ENCODE measurements around the gene KCNQ1OT1.
A peak's percentile ranks its signal among the peaks of the same experiment; 100 is the strongest.

Gene KCNQ1OT1

DNA sequence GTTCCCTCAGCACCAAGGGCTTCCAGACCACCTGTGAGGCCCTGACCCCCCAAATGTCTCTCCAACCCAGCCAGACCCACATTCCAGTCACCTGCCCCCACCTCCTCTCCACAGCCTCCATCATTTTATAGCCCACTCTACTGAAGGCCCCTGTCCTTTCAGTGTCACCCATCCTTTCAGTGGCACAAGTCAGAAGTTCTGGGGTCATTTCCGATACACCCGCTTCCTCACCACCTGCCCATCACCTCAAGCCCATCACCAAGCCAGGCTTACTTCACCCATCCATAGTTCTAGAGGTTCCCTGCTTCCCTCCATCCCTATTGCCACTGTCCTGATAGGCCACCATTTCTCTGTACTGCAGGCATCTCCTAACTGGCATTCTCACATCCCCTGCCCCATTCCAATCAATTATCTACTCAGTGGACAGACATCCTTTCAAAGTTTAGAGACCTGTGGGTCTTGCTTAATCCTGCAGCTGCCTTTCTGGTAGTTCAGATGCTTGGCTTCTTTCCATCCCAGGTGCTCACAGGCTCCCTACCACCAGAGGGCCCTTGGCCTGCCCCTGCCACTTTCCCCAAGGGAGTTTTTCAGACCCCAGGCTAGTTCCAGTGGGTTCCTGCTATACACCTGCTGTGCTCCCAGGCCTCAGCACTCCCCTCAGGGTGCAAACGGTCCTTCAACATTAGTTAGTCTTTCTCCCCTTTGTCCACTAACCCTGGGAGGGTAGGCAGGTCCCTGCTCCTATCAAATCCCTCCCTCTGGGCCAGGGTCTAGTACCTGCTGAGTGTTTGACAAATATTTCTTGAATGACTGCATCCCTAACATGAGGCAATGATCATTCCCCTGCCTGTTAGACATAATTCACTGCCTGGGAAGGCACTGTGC is 7.6 kb downstream of the KCNQ1OT1 start:
- peaks cover 9 to 24% of the 10 kb centered on the region in 2 donors for H3K4me1 ChIP-seq (ENCODE audit: control insufficient read depth in 2 of 2, insufficient read depth in 1 of 2, low read depth in 1 of 2, low read length in 2 of 2)
- H3K18ac ChIP-seq (ENCODE audit: low read length): no peak overlapping the region
- no peaks in the 10 kb centered on the region for H3K79me1 ChIP-seq (ENCODE audit: low read depth, low read length)
- H3K36me3 ChIP-seq (replicated peaks in 1 of 2; ENCODE audit: control insufficient read depth in 2 of 2, insufficient read depth in 2 of 2, low read length in 2 of 2): peaks cover 0 to 8% of the 10 kb centered on the region in 2 donors
- H3K23ac ChIP-seq (ENCODE audit: low read depth, low read length, poor library complexity): no peak overlapping the region
- H3K14ac ChIP-seq (ENCODE audit: low read length): no peak overlapping the region
- no peak overlapping the region for H4K91ac ChIP-seq (ENCODE audit: low read depth, low read length, poor library complexity)
- H4K8ac ChIP-seq (ENCODE audit: low read depth, low read length): no peak overlapping the region
- H2AK5ac ChIP-seq (ENCODE audit: low read depth, low read length): peak overlapping the region; percentile 21
- peak overlapping the region; percentile 18 for H2BK12ac ChIP-seq (ENCODE audit: low read length)
- DNase-seq (ENCODE audit: low spot score): no peak
- no peak overlapping the region for H2AFZ ChIP-seq (ENCODE audit: low read length)
- H3K27ac ChIP-seq (replicated peaks; ENCODE audit: low read length): no peak overlapping the region
- no peak overlapping the region for H3K4ac ChIP-seq (ENCODE audit: low read length)
- no peaks in the 10 kb centered on the region for H3K9me3 ChIP-seq (replicated peaks in 1 of 2; ENCODE audit: control insufficient read depth in 2 of 2, insufficient read depth in 1 of 2, low read depth in 1 of 2, low read length in 2 of 2)
- no peak overlapping the region for H2BK5ac ChIP-seq (ENCODE audit: low read length)
- H3K9ac ChIP-seq (ENCODE audit: low read depth, low read length, poor library complexity): no peak overlapping the region
- WGBS, 2 donors (ENCODE audit: extremely low coverage in 2 of 2, insufficient read length in 2 of 2, insufficient replicate concordance in 1 of 2): no CpG with 5 or more reads among the region's 3 CpGs
- H3K4me3 ChIP-seq (ENCODE audit: low read length in 2 of 2): no peak overlapping the region
- no peak overlapping the region for H2BK15ac ChIP-seq (ENCODE audit: low read length)
- peaks cover 0 to 13% (median 0%) of the 10 kb centered on the region in 3 experiments for H3K27me3 ChIP-seq (ENCODE audit: control insufficient read depth in 3 of 3, insufficient read depth in 3 of 3, low read depth in 1 of 3, low read length in 3 of 3)
- H3K4me2 ChIP-seq (ENCODE audit: insufficient read depth, low read length, poor library complexity, severe bottlenecking): no peak overlapping the region
- no peak overlapping the region for H2BK120ac ChIP-seq (ENCODE audit: low read depth, low read length)

DNA sequence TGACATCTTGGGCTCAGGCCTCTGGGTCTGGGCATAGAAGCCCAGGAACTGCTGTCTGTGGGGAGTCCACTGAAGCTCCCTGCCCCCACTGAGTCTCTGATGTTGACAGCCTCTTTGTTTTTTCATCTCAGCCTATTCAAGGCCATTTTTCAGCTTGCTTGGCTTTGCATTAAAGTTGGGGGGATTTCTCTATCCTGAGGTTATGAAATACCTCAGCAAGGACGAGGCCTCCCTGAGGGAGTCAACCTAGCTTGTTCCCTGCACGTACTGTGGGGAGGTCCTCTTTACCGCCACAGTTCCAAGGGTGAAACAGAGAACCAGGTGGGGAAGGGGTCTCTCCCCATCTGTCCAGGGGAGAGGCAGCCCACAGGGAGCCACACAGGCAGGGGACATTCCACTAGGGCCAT is 8.4 kb downstream of the KCNQ1OT1 start:
- Histone ChIP-seq H3K4me2 (ENCODE audit: insufficient read depth, low read length, poor library complexity, severe bottlenecking) (no peak overlapping the region), H3K14ac (ENCODE audit: low read length) (no peak overlapping the region), H3K36me3 (replicated peaks in 1 of 2; ENCODE audit: control insufficient read depth in 2 of 2, insufficient read depth in 2 of 2, low read length in 2 of 2) (peaks cover 0 to 8% of the 10 kb centered on the region in 2 donors), H3K23ac (ENCODE audit: low read depth, low read length, poor library complexity) (no peak overlapping the region), H4K91ac (ENCODE audit: low read depth, low read length, poor library complexity) (no peak overlapping the region), H2BK120ac (ENCODE audit: low read depth, low read length) (no peak overlapping the region), H3K27me3 (ENCODE audit: control insufficient read depth in 3 of 3, insufficient read depth in 3 of 3, low read depth in 1 of 3, low read length in 3 of 3) (peaks cover 0 to 13% (median 0%) of the 10 kb centered on the region in 3 experiments), H3K9ac (ENCODE audit: low read depth, low read length, poor library complexity) (no peak overlapping the region), H3K4ac (ENCODE audit: low read length) (no peak overlapping the region), H3K79me1 (ENCODE audit: low read depth, low read length) (no peaks in the 10 kb centered on the region), H2BK5ac (ENCODE audit: low read length) (no peak overlapping the region), H4K8ac (ENCODE audit: low read depth, low read length) (no peak overlapping the region), H2AFZ (ENCODE audit: low read length) (no peak overlapping the region), H3K4me3 (ENCODE audit: low read length in 2 of 2) (no peak overlapping the region), H2AK5ac (ENCODE audit: low read depth, low read length) (no peak overlapping the region), H3K4me1 (ENCODE audit: control insufficient read depth in 2 of 2, insufficient read depth in 1 of 2, low read depth in 1 of 2, low read length in 2 of 2) (peaks cover 6 to 24% of the 10 kb centered on the region in 2 donors), H3K9me3 (replicated peaks in 1 of 2; ENCODE audit: control insufficient read depth in 2 of 2, insufficient read depth in 1 of 2, low read depth in 1 of 2, low read length in 2 of 2) (no peaks in the 10 kb centered on the region), H3K18ac (ENCODE audit: low read length) (no peak overlapping the region), H3K27ac (replicated peaks; ENCODE audit: low read length) (no peak overlapping the region), H2BK15ac (ENCODE audit: low read length) (no peak overlapping the region), H2BK12ac (ENCODE audit: low read length) (no peak overlapping the region)
- no CpG with 5 or more reads among the region's 3 CpGs for WGBS, 2 donors (ENCODE audit: extremely low coverage in 2 of 2, insufficient read length in 2 of 2, insufficient replicate concordance in 1 of 2)
- no peak for DNase-seq (ENCODE audit: low spot score)

DNA sequence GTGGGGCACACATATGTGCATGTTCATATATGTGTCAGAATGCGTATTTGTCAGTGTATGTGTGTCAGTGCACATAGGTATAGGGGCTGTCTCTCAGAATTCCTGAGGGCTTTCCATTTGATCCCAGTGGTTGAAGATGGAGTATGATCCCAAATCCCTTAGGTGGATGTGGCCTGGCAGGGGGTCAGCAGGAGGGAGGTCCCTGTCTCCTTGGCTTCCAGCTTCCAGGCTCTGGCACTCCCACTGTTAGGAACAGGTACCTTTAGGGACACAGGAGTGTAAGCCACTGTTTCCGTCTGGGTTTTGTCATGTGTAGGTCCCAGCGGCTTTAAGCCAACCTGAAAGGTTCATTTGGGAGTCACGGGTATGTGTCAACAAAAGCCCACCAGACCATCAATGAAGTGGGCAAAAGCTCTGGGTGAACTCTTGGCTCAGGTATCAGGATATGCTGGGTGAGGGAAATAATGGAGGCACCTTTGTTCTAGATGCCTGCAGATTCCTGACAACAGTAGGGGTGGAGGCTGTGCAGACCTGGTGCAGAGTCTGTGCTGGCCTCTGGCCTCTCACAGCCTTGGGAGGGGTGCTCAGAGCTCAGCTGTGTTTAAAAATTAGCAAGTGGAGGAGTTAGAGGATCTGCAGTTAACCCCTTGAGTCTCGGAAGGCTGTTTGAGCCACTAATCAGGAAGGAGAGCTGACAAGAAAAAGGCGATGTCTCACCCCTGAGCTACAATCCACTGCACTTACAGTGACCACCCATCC is 9.0 kb downstream of the KCNQ1OT1 start:
- H3K27ac ChIP-seq (replicated peaks; ENCODE audit: low read length): no peak overlapping the region
- H3K79me1 ChIP-seq (ENCODE audit: low read depth, low read length): no peaks in the 10 kb centered on the region
- no peak overlapping the region for H2BK15ac ChIP-seq (ENCODE audit: low read length)
- no CpG with 5 or more reads among the region's 6 CpGs for whole genome bisulfite sequencing, 2 donors (ENCODE audit: extremely low coverage in 2 of 2, insufficient read length in 2 of 2, insufficient replicate concordance in 1 of 2)
- H3K14ac ChIP-seq (ENCODE audit: low read length): no peak overlapping the region
- peaks cover 6 to 24% of the 10 kb centered on the region in 2 donors for H3K4me1 ChIP-seq (ENCODE audit: control insufficient read depth in 2 of 2, insufficient read depth in 1 of 2, low read depth in 1 of 2, low read length in 2 of 2)
- H3K9me3 ChIP-seq (replicated peaks in 1 of 2; ENCODE audit: control insufficient read depth in 2 of 2, insufficient read depth in 1 of 2, low read depth in 1 of 2, low read length in 2 of 2): no peaks in the 10 kb centered on the region
- no peak overlapping the region for H3K18ac ChIP-seq (ENCODE audit: low read length)
- H3K27me3 ChIP-seq (ENCODE audit: control insufficient read depth in 3 of 3, insufficient read depth in 3 of 3, low read depth in 1 of 3, low read length in 3 of 3): peaks cover 0 to 13% (median 0%) of the 10 kb centered on the region in 3 experiments
- H4K91ac ChIP-seq (ENCODE audit: low read depth, low read length, poor library complexity): no peak overlapping the region
- H2AFZ ChIP-seq (ENCODE audit: low read length): no peak overlapping the region
- H3K36me3 ChIP-seq (replicated peaks in 1 of 2; ENCODE audit: control insufficient read depth in 2 of 2, insufficient read depth in 2 of 2, low read length in 2 of 2): peaks cover 0 to 8% of the 10 kb centered on the region in 2 donors
- H2BK120ac ChIP-seq (ENCODE audit: low read depth, low read length): no peak overlapping the region
- no peak for DNase-seq (ENCODE audit: low spot score)
- H3K4ac ChIP-seq (ENCODE audit: low read length): no peak overlapping the region
- no peak overlapping the region for H3K23ac ChIP-seq (ENCODE audit: low read depth, low read length, poor library complexity)
- no peak overlapping the region for H3K9ac ChIP-seq (ENCODE audit: low read depth, low read length, poor library complexity)
- no peak overlapping the region for H4K8ac ChIP-seq (ENCODE audit: low read depth, low read length)
- no peak overlapping the region for H2AK5ac ChIP-seq (ENCODE audit: low read depth, low read length)
- H3K4me3 ChIP-seq (ENCODE audit: low read length in 2 of 2): no peak overlapping the region
- H2BK5ac ChIP-seq (ENCODE audit: low read length): no peak overlapping the region
- no peak overlapping the region for H3K4me2 ChIP-seq (ENCODE audit: insufficient read depth, low read length, poor library complexity, severe bottlenecking)
- H2BK12ac ChIP-seq (ENCODE audit: low read length): no peak overlapping the region

All from neuronal stem cell (in vitro differentiated cells).